ENCODE results near the gene STX18.
"Not testable (repeated sequence)": the region's sequence is repeated elsewhere in the genome, so short reads cannot be mapped to it uniquely, and the experiment has no call there.

Gene STX18

DNA sequence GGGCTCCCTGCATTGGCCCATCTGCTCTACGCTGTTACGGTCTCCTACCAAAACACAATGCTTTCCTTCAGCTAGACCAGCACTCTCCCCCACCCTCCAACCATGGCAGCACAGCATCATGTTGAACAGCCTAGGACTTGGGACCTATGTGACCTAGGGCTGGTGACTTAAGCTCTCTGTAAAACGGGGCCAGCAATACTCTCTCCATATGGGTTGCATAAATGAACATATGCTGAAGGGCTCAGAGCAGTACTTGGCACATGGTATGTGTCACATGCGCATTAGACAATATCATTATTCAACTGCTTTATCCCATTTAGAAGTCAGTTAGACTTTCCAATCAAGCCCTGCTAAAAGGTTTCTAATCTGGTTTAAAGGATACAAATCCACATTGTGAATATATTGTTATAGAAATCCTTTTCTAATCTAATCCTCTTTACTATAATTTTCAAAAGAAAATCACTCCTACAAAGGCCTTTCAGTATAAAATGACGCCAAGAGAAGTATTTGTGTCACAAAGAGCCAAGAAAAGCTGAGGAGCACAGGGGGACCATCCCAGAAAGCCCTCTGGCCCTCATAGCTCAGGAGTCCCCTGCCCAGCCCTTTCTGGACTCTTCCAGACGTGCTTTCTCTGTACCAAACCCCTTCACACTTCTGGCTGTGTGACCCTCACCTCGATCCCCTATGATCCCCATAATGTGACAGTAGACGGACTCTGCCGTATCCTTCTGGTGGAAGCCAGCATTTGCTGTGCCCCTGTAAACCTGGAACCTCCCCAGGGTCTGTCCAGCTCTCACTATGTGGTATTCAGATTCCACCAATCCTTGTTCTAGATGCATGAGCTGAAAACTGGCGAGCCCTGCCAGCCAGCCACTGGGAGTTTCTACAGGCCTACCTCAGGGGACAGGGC, 112.6 kb downstream of the STX18 start:
- no peaks in the 10 kb centered on the region for H3K9me3 Mint-ChIP-seq
- no peaks in the 10 kb centered on the region for H3K27me3 Mint-ChIP-seq
- no peak overlapping the region for H3K4me3 Mint-ChIP-seq
- H3K27ac Mint-ChIP-seq = no peak overlapping the region
- H3K36me3 Mint-ChIP-seq = peaks cover 3% of the 10 kb centered on the region
- H3K4me1 Mint-ChIP-seq = no peaks in the 10 kb centered on the region

DNA sequence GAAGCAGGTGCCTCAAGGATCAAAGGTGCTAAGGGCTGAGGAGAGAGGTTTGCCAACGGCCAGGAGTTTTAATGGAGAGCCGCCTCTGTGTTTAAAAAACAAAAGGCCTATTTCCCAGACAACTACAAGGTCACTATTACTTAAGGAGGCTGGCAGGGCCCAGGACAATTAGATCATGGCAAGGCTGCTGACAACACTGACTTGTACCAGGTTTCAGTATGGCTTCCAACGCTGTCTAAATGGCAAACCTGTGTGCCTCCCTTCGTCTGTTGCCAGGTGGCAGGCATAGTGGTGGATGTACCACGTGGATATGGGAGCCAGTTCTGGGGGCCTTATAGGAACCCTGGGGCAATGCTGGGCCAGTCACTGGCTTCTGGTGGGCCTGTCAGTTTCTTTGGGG, 114.0 kb downstream of the STX18 start:
- H3K27me3 Mint-ChIP-seq = no peaks in the 10 kb centered on the region
- H3K9me3 Mint-ChIP-seq = no peaks in the 10 kb centered on the region
- H3K27ac Mint-ChIP-seq = no peak overlapping the region
- no peak overlapping the region for H3K4me3 Mint-ChIP-seq
- H3K36me3 Mint-ChIP-seq = peaks cover 4% of the 10 kb centered on the region
- H3K4me1 Mint-ChIP-seq = no peaks in the 10 kb centered on the region

DNA sequence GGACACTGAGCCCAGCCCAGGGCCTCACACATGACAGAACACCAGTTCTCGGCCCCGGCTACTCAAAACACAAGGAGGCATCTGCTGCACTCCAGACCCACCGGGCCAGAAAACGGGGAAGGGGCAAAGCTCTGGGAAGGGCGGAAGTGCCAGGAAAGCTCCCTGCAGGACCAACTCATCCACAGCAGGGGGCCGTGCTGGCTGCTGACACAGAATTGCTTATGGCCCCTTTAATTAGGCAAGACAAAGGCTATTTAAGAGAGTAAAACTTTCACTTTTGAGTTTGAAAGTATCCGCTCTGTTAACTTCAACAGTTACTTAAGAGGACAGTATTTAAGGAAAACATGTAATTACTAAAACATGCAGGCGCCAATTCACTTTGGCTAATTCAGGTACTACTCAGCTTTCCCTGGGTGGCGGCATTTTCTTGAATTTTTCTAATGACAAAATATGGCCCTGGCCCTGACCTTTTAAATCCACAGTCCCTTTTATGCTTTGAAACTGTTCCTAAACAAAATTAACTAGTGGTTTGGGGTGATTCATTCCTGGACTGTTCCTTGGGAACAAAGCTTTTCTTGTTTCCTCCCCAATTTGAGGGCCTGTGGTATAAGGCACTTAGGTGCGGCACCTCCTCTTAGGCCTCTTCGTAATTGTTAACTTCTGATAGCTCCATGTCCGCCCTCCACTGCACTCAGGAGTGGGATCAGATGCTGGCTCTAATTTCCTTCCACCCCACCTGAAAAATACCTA, 114.6 kb downstream of the STX18 start:
- Mint-ChIP-seq H3K4me3 (no peak overlapping the region), H3K27me3 (no peaks in the 10 kb centered on the region), H3K9me3 (no peaks in the 10 kb centered on the region), H3K4me1 (no peaks in the 10 kb centered on the region), H3K36me3 (peaks cover 3% of the 10 kb centered on the region), H3K27ac (no peak overlapping the region)

DNA sequence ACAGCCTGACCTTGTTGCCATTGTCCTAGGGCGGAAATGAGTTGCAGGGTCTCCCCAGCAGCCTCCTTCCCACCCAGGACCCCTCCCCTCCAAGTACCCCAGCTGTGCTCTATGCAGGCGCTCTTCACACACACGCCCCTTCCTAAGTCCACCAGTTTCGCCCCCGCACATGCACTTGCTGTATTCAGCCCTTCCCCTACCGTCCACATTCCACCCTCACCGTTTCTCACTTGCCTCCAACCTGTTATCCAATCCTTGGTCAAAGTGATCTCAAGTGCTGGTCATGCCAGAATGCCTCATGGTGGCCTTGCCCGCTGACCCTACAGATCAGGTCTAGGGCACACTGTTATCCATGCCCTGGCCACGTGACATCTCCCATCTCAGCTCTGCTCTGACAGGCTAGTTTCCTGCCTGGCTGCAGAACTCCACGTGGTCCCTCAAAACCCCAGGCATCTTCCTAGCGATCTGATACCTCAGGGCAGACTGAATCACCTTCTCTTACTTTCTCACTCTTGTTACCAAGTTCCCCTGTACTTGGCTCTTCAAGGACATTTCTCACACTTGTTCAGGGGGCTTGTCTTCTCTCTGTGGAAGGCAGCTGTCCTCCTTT, 115.2 kb downstream of the STX18 start:
- Mint-ChIP-seq H3K27me3 (no peaks in the 10 kb centered on the region), H3K4me1 (no peaks in the 10 kb centered on the region), H3K9me3 (no peaks in the 10 kb centered on the region), H3K36me3 (peaks cover 4% of the 10 kb centered on the region), H3K4me3 (no peak overlapping the region), H3K27ac (no peak overlapping the region)

DNA sequence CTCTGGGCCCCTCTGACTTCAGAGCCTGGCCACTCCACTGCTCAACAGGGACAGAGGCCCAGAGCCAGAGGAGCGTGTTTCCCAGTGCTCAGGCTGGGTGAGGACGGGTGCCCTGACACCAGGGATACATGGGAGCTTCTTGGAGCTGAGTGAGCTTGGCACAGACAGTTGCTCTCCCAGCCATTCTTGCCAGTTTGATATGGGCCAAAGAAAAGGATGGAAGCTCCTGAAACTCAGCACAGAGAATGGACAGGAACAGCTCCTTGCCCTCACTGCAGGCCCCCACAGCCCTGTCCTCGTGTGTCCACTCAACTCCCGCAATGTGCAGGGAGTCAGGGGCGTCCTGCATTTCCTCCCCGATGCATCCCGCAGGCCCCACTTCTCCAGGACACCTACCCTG, 116.2 kb downstream of the STX18 start:
- no peaks in the 10 kb centered on the region for H3K9me3 Mint-ChIP-seq
- no peak overlapping the region for H3K27ac Mint-ChIP-seq

DNA sequence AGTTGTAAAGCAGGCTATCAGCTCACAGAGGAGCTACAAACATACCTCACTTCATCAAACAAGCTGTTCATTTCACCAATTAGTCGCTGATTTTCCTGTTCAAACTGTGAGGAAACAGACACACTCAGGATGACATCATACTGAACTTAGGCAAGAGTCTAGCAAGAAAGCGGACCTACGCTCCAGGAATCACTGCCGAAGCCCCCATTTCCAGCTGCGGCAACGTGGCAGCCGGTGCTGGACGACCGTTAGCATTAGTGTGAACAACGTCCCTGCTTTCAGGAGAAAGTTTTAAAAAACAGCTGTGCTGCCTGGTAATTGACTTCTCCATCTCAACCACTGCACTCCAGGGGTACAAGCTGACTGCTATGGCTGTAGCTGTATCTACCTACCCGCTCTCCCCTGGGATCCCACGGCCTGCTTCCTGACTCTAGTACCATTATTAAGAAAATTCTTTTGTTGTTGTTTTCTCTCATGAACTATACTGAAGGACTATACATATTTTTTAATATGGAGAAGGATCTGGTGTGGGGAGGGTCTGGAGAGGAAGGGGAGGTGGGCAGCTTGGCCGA, 116.6 kb downstream of the STX18 start:
- peaks cover 10% of the 10 kb centered on the region for H3K36me3 Mint-ChIP-seq
- no peaks in the 10 kb centered on the region for H3K4me1 Mint-ChIP-seq
- H3K9me3 Mint-ChIP-seq = no peaks in the 10 kb centered on the region
- no peak overlapping the region for H3K27ac Mint-ChIP-seq
- H3K4me3 Mint-ChIP-seq = no peak overlapping the region
- no peaks in the 10 kb centered on the region for H3K27me3 Mint-ChIP-seq

More for the DNA sequence above, 116.2 kb downstream of the STX18 start:
- Mint-ChIP-seq H3K27me3 (no peaks in the 10 kb centered on the region), H3K4me3 (no peak overlapping the region), H3K36me3 (peaks cover 10% of the 10 kb centered on the region), H3K4me1 (no peaks in the 10 kb centered on the region)

DNA sequence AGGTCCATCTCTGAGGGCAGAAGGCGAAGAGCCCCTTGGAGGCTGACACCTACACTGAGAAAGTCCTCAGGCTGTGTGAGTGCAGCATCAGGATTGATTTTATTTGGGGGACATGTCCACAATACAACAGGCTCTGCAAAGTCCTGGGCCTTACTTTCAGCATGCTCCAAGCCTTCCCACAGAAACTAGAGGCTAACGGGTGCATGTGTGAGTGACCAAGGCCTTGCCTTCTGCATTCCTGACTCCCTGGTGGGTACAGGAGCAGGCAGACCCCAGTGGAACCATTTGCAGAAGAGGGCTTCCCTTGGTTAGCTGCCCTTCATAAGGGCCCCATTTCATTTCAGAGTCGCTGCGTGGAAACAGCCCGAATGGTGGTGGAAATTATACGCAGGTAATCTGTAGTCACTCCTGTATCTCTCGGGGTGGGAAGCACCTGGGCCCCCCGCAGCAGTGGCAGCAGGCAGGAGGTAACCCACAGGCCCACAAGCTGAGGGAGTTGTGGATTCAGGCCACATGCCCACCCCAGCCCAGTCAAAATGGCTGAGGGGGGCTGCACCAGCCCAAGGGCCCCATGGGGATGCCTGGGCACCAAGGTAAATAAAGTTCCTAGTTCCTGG, 117.2 kb downstream of the STX18 start:
- Mint-ChIP-seq H3K4me3 (no peak overlapping the region), H3K4me1 (peaks cover 3% of the 10 kb centered on the region), H3K9me3 (no peaks in the 10 kb centered on the region), H3K36me3 (peaks cover 10% of the 10 kb centered on the region), H3K27me3 (no peaks in the 10 kb centered on the region), H3K27ac (no peak overlapping the region)

DNA sequence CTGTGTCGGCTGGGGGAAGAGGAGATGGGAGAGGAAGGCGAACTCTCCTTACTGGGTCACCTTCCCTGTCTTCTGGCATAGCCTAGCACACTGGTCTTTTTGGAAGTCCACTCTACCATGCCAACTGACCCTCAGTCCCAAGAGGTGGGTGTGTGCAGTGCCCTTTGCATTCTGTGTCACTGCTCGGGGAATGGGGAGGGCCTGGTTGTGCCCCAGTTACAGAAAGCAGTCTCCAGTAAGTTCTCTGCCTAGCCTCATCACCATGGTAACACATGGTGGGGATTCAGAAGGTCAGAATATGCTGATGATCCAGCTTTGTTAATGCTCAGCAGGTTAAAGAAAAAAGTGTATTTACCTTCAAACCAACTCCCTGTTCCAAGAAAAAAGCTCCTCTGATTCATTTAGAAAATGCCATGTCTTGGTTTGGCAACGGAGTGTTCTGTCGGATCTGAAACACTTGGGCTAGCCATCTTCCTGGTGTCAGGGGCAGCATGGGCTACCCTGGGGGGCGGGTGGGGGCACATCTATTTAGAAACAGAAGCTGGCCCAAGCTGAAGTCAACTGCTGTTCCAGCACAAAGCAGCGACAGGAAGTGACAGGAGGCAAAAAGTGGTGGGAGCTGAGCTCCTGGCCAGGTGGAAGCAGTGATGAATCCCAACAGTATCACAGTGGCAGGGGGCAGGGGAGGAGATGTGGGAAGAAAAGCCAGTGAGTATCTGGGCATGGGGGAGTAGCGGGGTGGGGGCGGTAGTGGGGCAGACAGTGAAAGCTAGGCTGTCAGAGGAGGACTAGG, 117.9 kb downstream of the STX18 start:
- H3K27me3 Mint-ChIP-seq = no peaks in the 10 kb centered on the region
- H3K4me3 Mint-ChIP-seq = no peak overlapping the region
- H3K36me3 Mint-ChIP-seq = peaks cover 10% of the 10 kb centered on the region
- no peaks in the 10 kb centered on the region for H3K9me3 Mint-ChIP-seq
- H3K4me1 Mint-ChIP-seq = peaks cover 10% of the 10 kb centered on the region
- no peak overlapping the region for H3K27ac Mint-ChIP-seq

DNA sequence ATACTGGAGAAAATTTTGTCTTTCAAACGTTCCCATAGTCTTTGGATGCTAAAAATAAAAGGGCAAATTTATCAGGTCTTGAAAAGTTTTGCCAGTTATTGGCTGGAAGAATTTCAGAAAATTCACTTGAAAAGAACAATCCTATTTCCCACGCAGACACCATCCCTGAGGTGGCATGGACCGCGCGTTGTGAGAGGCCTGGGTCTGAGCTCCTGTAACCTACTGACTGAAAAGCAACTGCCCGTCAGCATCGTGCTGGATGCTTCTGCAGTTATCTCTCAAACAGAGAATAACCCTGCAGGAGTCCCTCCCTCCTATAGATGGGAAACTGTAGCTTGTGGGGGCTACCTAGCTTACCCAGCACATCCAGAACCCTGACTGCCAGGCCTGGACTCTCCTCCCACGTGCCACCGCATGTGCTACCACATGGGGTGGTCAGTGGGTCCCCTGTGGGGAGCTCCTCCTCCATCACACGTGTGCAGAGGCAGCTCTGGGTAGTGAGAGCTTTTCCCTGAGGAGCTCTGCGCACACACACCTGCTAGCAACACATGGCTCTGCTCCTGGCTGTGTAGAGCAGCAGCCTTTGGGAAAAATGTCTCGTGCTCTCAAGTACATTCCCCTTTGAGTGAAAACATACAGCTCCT, 118.9 kb downstream of the STX18 start:
- no peak overlapping the region for H3K4me3 Mint-ChIP-seq
- H3K4me1 Mint-ChIP-seq = peaks cover 20% of the 10 kb centered on the region
- H3K27ac Mint-ChIP-seq = no peak overlapping the region
- no peaks in the 10 kb centered on the region for H3K9me3 Mint-ChIP-seq
- peaks cover 10% of the 10 kb centered on the region for H3K36me3 Mint-ChIP-seq
- H3K27me3 Mint-ChIP-seq = no peaks in the 10 kb centered on the region

DNA sequence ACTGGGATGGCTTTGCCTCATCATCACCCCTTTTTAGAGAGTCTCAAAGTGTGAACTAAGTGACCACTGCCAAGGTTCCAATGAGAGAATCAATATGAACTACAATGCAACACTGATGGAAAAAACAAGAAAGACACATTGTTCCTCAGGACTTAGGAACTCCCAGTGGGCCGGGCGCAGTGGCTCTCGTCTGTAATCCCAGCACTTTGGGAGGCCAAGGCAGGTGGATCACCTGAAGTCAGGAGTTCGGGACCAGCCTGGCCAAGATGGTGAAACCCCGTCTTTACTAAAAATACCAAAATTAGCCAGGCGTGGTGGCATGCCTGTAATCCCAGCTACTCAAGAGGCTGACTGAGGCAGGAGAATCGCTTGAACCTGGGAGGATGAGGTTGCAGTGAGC, 119.7 kb downstream of the STX18 start:
- not testable (repeated sequence) for H3K27me3 Mint-ChIP-seq, H3K4me3 Mint-ChIP-seq, H3K27ac Mint-ChIP-seq, H3K9me3 Mint-ChIP-seq
- Mint-ChIP-seq H3K36me3 (peaks cover 11% of the 10 kb centered on the region), H3K4me1 (peaks cover 23% of the 10 kb centered on the region)

DNA sequence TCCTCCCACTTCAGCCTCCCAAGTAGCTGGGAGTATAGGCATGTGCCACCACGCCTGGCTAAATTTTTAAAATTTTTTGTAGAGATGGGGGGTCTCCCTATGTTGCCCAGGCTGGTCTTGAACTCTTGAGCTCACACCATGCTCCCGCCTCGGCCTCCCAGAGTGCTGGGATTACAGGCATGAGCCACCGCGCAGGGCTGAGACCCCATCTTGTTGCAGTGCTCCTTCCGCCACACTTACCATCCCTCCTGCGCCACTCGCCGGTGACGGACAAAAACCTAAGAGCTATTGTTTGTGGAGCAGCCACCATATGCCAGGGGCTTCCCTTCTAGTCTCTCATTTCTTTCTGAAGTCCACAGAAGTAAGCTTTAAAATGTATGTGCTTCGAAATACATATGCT, 120.5 kb downstream of the STX18 start:
- Mint-ChIP-seq H3K9me3 (no peaks in the 10 kb centered on the region), H3K27me3 (no peaks in the 10 kb centered on the region)

DNA sequence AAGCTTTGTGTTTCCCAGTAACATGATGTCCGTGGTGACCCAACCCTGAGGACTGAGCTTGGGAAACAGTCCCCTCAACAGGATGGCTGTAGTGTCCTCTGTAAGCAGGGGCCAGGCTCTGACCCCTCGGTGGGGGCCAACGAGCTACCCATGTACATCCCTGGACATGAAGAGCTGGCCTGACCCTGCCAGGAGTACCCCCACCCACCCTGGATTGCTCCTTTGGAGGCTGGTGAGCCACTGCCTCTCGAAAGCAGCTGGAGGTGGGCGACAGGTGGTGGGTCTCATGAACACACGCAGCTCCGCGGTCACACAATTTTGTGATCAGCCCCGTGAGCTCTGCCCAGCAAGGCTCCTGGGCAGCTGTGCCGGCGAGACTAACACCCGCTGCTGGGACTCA, 121.4 kb downstream of the STX18 start:
- Mint-ChIP-seq H3K4me3 (no peak overlapping the region), H3K9me3 (no peaks in the 10 kb centered on the region), H3K27ac (no peak overlapping the region), H3K4me1 (peaks cover 23% of the 10 kb centered on the region), H3K36me3 (peaks cover 16% of the 10 kb centered on the region), H3K27me3 (no peaks in the 10 kb centered on the region)

More for the DNA sequence above, 120.5 kb downstream of the STX18 start:
- Mint-ChIP-seq H3K4me1 (peaks cover 23% of the 10 kb centered on the region), H3K36me3 (peaks cover 15% of the 10 kb centered on the region), H3K4me3 (no peak overlapping the region), H3K27ac (no peak overlapping the region)

DNA sequence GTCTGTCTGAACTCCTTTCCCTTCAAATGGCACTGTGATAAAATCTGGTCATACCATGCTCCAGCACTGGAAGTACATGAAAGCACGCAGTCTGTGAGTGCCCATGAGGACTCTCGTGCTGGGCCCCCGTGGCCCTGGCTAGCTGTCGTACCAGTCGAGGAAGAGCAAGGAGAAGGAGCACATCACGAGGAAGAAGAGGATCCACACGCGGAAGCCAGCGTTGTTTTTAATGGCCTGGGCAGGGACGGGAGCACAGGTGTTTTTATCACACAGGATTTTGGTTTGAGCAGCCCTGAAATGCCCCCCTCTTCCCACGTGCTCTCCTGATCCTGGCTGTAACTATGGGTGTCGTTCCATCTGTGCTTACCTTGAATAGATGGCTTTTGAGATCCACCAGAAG, 122.0 kb downstream of the STX18 start:
- H3K4me1 Mint-ChIP-seq = peaks cover 23% of the 10 kb centered on the region
- H3K9me3 Mint-ChIP-seq = no peaks in the 10 kb centered on the region
- H3K36me3 Mint-ChIP-seq = peaks cover 16% of the 10 kb centered on the region
- no peaks in the 10 kb centered on the region for H3K27me3 Mint-ChIP-seq
- no peak overlapping the region for H3K4me3 Mint-ChIP-seq
- H3K27ac Mint-ChIP-seq = no peak overlapping the region

DNA sequence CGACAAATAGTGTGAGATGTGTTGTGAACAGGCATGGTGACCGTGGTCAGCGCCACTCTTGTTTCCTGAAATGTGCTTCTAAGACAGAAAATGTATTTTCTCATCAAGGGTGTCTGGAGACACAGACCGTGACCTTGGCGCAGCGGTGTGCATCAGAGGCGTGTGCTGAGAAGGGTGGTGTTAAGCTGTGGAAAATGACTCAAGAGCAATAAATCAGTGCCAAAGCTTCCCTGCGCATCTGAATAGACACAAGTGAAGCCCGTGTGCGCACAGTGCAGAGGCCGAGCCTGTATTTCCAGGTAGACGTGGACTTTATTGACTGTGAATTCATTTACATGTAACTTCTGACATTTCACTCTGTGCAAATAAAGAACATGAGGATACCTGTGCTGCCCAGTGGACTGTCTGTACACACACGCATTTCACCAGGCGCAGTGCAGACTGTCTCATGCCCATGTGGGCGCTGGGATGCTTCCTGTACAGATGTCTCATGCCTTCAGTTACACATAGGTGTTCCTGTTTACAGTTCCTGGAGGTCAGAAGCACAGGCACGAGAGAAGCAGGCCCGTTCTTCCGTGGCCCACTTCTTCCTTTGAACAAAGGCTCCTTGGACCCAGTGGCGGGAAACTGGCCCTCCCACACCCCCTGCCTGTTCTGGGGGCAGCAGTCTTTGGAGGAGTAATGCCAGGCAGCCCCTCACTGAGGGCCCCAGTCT, 123.0 kb downstream of the STX18 start:
- peaks cover 16% of the 10 kb centered on the region for H3K36me3 Mint-ChIP-seq
- H3K27me3 Mint-ChIP-seq = no peaks in the 10 kb centered on the region

More for the DNA sequence above, 123.0 kb downstream of the STX18 start:
- no peaks in the 10 kb centered on the region for H3K9me3 Mint-ChIP-seq
- H3K4me1 Mint-ChIP-seq = peaks cover 23% of the 10 kb centered on the region
- H3K27ac Mint-ChIP-seq = no peak overlapping the region
- H3K4me3 Mint-ChIP-seq = no peak overlapping the region

Data from activated naive CD4-positive, alpha-beta T cell treated with anti-CD3 and anti-CD28 coated beads, Interleukin-2, amount 50 U/mL, for 24 hours (primary cell).